SK-N-MC (cell line): ENCODE data around the gene TLN1.

Experiments
- EZH2 ChIP-seq: fragments of 200-600 bp; sonication (generic); IDR thresholded peaks from one replicate; pipeline ENCODE4 v1.6.1; 2017; ENCODE audit warnings: antibody characterized with exemption
- FOXP2 ChIP-seq: optimal IDR thresholded peaks from 2 replicates; pipeline ENCODE3; 2011; ENCODE audit warnings: mild to moderate bottlenecking, moderate library complexity; ENCODE audit not compliant: insufficient read depth; ENCODE audit errors: extremely low read length, control extremely low read depth
- POLR2AphosphoS5 ChIP-seq: IDR thresholded peaks from 2 replicates; pipeline ENCODE4 v1.6.1; 2012; ENCODE audit warnings: mild to moderate bottlenecking, low read depth, low read length, borderline replicate concordance

DNA sequence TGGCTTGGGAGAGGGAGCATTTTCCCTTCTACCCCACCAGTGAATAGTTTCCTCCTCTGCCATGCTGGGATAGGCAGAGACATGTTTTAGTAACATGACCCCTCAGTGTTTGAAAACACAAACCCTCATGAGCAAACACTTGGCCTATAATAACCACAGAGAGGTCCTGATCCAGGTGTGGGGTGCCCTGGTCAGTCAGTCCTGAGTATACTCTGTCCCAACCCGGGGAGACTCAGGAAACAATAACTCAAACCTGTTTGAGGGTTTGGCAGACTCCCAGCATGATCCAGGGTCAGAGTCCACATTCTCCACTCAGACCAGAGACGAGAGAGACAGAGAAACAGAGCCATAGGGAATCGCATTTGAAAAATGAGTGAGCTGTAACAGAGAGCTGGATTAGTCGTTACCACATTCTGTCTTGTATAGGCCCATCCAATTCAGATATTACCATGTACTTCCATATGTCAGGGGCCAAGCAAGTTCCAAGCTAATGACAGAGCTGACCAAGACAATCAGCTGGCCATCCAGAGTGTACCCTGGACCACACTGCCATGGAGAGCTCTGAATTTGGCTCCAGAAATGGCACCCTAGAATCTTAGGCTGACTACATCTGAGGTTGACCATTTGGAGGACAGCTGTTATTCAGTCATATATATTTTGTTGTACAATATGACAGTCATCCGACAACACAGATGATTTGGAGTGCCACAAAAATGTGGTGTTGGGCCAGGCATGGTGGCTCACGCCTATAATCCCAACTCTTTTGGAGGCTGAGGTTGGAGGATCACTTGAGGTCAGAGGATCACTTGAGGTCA lies 62.5 kb downstream of the TLN1 start:
- TF ChIP-seq EZH2, result no peak
- TF ChIP-seq POLR2AphosphoS5, result no peak
- no peak for TF ChIP-seq FOXP2
